NCI-H345 (cell line): Measurements from ENCODE around the gene SEL1L2.

Source experiments
- DNase-seq: peaks from one replicate; lab custom pipeline; 2025; lab: John Stamatoyannopoulos, UW

Gene SEL1L2

DNA sequence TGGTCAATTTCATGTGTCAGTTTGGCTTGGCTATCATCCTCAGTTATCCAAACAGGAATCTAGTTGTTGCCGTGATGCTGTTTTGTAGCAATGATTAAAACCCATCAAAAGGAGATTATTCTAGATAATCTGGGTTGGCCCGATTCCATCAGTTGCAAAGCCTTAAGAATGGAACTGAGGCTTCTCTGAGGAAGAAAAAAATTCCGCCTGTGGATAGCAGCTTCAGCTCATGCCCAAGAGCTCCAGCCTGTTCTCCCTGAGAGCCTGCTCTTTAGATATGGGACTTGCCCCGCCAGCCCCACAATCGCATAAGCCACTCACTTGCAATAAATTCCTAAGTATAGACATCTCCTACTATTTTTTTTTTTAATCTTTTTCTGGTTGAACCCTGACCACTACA lies 61.5 kb downstream of the SEL1L2 start:
- no peak for DNase-seq

DNA sequence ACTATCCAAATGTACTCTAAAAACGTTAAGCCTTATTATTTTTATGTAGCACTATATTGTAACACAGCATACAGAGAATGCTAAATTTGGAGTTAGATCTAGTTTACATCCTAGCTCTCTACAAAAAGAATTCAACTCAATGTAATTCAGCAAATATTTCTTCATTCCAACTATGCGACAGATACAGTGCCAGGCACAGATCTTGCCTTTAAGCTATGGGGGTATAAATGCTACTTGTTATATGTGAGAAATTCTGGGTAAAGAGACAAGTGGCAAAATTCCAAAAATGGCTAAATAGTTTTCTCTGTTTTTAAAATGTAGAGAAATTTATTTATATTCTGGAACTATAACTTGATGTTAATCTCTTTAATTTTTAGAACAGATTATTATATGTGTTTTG lies 63.2 kb downstream of the SEL1L2 start:
- DNase-seq = no peak

DNA sequence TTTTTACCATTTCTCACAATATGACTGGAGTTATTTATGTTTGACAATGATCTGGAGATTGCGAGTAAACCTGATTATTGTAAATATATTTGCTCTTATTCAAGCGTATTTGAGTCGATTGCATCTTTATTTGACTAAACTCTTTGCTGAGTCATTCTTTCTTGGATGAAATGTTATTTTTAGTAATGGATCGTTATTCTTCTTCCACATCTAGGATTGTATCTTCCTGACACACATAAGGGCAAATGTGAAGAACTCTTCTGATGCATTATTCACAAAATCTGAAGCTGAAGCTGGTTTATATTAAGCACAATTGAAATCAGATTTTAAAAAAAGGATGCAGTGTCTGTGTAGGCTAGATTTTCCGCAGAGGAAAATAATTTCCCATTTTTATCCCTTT lies 68.2 kb downstream of the SEL1L2 start:
- no peak for DNase-seq

DNA sequence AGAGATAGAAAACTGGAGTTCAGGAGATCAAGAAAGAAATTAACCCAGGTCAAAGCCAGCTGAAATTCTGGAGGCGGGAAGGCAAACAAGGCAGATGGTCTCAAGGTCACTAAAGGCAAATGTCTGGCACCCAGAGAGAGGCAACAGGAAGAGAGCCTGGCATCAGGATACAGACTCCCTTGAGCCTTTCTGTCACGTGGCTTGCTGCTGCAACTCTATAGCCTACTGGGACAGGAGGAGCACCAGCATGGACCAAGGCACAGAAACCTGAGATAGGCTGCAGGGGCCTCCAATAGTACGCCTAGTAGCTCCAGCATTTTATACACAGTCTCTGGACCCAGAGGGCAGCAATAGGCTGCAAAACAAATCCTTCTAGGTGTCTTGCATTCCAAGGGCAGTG lies 75.1 kb downstream of the SEL1L2 start:
- no peak for DNase-seq

DNA sequence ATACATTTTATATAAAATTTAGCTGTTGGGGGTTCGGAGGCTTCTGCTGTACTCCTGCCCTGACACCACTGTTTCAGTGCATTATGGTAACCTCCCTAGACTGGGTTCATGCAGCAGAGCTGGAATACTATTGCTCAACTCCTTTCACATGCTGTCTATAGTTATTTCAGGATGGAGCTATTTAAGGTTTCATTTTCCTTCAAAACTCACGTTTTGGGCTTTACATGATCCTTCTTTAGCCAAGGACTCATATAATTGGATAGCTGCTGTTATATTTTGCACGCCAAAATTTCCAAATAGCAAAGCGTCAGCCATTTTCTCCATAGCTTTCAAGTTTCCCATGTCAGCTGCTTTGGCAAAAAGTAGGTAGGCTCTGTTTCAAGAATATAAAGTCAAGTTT lies 76.8 kb downstream of the SEL1L2 start:
- no peak for DNase-seq

DNA sequence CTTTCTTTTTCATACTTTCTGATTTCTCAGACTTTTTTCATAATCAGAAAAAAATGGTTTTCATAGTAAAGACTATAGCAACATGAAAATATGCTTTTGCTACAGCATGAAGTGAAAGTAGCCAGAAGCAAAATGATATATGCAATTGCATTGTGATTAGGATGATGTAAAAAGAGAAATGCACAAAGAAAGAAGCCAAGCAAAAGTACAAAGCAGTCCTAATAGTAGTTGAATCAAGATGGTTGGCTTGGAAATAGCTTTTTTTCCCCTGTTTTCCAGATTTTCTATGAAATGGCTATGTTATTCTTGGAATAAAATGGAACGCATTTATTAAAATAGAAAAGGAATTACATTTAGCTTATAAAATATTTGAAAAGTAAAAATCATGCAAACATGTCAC lies 77.3 kb downstream of the SEL1L2 start:
- DNase-seq = no peak

DNA sequence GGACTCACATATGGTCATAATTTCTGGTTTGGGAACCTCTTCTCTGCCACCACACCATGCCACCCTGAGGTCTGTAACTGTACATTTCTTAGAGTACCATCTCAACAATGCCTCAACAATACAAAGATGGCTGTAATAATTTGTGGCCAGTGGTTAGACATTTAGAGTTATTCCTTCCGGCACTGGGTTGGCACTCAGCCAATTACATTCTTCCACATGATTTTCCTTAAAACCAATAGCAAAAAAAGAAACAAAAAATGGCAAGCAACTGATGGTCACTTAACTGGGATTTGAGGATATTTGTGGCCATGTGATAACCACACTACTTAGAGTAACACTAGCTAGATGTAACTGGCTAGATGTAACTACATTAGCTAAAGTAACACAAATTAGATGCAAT lies 79.9 kb downstream of the SEL1L2 start:
- no peak for DNase-seq

DNA sequence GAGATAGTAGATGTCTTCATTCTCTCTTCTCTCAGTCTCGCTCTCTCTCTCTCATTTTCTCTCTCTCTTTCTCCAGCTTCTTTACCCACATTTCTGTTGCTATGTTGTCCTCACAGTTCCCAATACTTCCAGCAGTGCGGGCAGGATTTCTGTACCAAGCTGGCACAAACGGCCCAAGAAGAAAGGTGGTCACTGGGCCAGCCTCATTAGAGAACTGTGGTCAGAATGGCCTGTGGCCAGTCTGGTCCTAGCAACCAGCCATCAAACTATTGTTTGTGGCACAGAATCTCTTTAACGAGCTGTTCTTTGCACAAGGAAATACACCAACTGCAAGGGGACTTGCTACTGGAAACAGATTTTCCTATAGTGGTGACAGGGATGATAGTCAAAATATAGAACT lies 81.3 kb downstream of the SEL1L2 start:
- DNase-seq = no peak

DNA sequence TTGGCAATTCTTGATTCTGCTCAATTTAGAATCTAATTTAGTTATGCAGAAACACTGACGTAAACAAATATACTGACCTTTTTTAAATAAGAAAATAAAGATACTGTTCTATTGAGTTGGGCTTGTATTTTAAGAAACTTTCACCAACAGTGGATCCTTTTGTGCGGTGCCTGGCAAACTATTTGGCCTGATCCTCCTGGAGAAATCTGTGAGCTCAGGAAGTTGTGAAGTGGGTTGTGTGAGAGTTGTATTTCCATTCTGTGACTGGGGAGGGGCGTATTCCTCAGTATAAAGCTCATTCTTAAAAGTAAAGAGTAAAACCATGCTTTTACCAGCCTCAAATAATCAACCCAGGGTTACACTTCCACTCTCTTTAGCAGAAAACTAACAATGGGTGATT lies 85.6 kb downstream of the SEL1L2 start:
- DNase-seq = no peak

DNA sequence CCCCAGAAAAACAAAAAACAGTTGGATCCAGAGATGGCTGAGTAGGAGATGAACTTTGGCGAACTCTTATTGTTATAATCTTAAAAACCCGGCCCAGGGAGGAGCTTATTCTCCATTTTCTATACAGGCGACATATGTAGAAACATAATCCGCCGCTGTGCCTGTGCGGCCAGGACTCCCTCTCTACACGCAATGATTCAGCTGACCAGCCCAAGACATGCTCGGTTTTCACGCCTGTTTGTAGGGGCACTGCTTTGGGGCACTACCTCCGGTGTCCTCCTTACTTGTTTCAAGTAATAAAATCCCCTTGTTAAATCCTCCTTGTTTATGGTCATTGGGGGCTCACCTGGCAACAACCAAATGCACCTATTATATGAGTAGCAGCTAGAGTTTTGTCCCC lies 89.9 kb downstream of the SEL1L2 start:
- DNase-seq = no peak

DNA sequence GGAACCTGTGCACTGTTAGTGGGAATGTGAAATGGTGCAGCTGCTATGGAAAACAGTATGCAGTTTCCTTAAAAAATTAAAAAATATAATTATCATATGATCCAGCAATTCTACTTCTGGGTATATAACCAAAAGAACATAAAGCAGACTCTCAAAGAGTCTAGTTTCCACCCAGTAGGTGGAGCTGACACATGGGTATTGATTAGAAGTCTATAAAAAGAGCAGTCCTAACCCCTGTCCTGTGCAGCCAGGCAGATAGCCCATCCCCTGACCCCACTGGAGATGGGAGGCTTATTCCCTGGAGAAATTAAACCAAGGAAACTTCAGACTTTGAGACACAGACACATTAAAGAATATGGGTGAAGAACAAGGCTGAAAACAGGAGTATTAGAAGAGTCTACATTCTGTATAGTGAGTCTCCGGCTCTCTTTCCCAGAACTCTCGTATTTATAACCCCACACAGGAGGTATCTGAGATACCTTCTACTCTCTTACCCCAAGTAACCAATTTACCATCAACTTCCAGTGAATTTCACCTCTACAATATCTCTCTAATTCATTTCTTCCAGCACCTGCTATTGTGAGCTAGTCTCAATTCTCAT lies 92.3 kb downstream of the SEL1L2 start:
- DNase-seq = no peak

DNA sequence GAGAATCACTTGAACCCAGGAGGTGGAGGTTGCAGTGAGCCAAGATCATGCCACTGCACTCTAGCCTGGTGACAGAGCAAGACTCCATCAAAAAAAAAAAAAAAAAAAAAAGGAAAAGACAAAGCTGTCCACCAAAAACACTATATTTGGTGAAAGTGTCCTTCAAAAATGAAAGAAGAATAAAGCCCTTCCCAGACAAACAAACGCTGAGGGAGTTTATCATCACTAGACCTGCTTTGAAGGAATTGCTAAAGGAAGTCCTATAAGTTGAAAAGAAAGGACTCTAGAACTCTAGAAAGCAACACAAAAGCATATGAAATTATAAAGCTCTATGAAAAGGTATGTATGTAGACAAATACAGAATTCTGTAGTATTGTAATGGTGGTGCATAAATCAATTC lies 98.8 kb downstream of the SEL1L2 start:
- no peak for DNase-seq

DNA sequence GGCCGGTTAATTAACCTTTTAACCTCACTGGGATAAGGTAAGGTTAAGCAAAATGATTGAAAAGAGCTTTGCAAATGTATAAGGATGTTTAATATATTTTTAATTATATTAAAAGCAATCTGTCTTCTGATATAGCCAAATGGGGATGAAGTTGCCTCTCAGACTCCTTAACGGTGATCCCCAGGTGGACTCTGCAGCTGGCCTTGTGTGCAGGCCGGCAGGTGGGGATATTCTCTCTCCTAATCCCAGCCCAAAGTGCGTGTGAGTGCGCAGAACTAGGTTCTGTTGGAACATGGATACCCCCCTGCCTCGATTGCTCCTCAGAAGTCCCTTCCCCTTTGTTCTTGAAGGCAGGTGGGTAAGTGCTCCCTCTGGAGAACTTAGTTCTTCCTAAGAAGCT lies 105.6 kb downstream of the SEL1L2 start:
- no peak for DNase-seq

DNA sequence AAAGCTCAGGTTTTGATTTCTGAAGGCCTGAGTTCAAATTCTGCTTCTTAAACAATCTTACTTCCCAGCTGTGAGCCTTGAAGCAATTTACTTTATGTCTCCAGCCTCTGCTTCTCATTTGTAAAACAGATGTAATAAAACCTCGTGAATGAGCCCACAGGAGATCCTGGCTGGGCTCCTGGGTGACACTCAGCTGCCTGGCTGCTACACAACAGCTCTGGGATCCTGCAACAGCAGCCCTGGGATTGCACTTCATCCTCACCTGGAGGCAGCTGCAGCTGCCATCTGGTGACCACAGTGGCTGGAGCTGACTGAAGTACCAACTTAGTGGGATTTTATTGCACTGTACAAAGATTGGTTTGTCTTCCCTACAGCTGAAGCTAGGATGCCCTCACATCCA lies 107.0 kb downstream of the SEL1L2 start:
- peak; percentile 50 for DNase-seq

DNA sequence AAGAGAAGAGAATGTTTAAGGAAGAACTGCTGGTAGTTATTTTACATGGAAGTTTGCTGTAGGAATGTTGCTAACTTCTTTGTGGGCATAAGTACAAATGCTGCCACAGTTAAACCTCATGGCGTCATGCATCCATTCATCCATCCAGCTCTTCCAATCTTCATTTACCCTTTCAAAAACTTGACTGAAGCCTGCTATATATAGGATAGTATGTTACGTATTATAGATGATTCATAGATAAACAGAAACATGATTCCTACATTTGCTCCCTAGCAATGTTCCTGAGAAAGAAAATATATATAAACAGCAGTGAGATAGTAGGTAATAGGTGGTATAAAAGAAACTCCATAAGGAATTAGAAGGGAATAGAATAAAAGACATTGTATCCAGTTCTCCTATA lies 111.8 kb downstream of the SEL1L2 start:
- DNase-seq = no peak

DNA sequence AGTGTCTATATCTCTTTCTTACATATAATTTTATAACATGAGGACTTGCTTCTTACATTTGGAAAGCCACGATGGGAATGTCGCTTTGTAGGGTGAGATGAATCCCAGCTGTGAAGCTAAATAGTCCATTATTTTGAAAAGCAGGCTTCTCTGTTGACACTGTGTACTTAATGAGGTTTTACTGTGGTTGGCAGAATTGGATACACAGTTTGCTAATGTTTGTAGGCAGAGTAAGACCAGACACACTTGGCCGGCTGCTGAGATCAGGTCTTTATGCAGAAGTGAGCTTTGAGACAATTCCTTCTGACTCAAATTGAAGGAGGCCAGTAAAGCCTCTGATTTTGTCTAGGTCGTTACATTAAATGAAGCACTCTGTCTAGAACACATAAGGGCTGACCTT lies 112.6 kb downstream of the SEL1L2 start:
- peak; percentile 79 for DNase-seq

DNA sequence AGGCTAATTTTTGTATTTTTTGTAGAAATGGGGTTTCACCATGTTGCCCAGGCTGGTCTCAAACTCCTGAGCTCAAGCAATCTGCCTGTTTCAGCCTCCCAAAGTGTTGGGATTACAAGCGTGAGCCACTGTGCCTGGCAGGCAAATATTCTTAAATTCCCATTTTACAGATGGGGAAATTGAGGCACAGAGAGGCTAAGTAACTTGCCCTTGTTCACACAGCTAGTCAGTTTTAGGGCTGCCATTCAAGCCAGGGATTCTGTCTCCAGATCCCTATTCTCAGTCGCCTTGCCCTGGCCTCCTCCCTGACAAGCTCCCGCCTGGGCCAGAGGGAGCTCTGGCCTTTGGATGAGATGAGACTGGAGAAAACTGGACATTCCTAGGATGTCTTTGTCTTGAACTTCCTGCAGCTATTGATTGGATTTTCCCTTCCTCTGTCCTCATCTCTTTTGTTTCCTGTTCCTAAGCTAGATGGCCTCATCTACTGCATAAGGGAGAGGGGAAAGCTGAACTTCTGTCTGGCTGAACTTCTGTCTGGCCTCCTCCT lies 115.1 kb downstream of the SEL1L2 start:
- no peak for DNase-seq

DNA sequence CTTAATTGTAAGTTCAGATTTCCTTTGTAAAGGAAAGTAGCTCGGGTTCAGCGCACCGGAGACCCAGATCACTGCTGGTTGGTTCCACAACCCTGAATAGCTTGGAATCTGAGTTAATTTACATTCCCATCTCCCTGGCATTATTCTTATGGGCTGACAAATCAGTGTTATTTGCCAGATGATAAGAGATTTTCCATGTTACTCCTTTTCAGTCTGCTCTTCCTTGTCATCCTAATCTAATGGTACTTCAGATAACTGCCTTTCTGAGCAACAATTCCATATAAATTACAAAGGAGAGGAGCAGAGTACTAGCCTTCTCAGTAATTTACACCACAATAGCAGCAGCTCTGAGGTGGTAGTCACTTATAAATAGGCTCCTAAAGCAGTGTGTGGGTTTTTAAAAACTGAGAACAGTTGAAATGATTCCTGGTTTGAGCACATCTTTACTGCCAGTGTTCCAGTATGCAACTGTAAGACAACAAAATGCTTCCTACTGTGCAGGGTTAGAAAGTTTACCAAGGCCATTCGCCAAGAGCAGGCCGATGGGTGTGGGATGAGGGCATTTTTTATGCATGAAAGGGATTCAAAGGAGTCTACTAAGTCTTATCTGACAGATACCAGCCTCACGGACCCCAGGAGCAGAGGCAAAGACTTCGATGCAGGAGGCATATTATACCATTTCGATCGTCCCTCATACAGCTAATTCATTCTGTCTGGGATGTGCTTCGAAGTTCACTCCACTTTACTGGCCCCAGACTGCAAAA lies 115.8 kb downstream of the SEL1L2 start:
- peak; percentile 62 for DNase-seq

DNA sequence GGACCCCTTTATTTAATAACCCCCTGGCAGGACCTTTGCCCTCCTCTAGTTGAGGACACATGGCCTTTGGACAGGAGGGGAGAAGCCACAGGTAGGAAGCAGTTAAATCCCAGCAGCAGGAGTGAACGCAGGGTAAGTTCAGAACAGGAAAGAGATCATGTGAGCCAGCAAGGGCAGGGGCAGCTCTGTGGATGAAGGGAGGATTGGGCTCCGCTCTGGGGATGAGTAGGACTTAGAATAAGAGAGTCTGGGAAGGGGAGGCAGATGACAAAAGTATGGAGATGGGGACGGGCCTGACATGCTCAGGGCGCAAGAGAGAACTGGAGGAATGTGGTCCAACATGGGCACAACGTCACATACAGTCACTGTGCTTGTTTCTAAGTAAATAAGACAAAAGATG lies 116.6 kb downstream of the SEL1L2 start:
- no peak for DNase-seq

DNA sequence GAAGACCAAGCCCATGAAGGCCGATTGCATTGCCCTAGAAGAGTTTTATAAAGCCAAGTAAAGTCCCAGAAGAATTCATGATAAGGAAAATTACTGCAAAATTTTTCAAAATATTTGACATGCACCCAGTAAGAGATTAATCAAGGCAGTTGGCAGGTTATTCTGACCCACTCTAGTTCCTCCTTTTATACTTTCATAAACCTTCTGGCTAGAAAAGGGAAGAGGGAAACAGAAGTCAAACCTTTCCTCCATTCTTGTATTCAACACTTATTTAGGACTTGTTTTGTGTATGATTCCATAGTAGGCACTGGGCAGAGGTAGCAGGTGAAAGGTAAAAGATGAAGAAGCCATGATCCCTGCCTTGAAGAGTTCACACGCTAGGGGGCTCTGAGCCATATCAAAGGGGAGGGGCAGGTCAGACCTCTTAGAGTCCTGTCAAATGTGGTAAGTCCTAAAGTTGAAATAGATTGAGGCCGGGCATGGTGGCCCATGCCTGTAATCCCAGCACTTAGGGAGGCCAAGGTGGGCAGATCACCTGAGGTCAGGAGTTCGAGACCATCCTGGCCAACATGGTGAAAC lies 120.2 kb downstream of the SEL1L2 start:
- no peak for DNase-seq

DNA sequence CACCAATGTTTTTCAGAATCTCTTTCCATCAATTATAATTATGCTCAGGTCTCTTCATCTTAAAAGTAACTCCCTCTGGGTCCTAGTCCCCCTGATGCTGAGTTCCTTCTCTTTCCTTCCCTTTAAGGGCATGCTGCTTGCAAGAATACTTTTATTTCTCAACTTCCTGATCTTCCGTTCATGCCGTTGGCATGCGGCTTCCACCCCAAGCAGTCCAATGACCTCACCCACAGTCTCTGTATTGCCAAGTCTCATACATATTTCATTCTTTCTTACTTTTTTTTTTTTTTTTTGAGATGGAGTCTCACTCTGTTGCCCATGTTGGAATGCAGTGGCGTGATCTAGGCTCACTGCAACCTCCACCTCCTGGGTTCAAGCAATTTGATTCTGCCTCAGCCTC lies 122.1 kb downstream of the SEL1L2 start:
- no peak for DNase-seq

DNA sequence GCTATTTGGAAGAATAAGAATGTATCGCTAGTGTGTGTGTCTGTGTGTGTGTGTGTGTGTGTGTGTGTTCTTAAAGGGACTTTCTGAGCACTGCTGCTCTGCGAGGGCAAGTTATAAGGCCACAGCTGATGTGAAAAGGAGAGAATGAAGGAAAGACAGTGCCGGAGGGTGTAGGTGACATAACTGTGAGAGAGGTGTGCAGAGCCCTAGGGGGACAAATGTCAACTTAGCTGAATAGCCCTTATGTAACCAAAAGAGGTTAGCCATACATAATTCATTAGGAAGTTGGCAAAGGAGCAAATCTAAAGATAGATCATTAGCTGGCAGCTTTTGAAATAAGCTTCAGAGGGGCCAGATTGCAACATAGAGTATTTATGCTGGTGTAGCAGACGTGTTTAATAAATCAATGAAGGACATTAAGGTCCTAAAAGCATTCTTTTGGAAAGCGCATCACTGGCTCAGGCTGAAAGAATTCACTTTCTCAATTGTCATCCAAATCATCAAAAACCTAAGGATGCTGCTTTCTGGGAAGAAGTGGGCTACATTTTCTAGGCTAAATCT lies 124.5 kb downstream of the SEL1L2 start:
- peak; percentile 91 for DNase-seq

DNA sequence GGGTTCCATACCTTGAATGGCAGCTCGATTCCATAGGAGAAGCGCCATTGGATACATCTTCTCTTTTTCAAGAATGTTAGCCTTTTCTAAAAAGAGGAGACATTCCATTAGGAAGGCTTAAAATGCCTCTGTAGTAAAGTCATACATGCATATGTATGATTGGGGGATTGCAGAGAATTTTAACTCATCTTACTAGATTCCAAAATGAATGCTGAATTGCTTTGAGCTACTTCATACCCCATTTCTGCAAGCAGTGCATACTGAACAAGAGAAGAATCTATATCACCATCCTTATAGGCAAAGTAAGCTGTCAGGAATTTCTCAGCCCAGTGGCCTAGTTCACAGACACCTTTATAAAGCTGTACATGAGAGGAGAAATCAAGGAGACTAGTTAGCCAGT lies 125.3 kb downstream of the SEL1L2 start:
- no peak for DNase-seq
